ENCODE data around the gene HUS1B.

The HUS1B gene

GRCh38 chr6:652865-653264, 4.0 kb downstream of the HUS1B start:
- H3K27ac ChIP-seq (ENCODE audit: low read depth, low read length), result no peak overlapping the region
- H3K27me3 ChIP-seq (ENCODE audit: control insufficient read depth, insufficient read depth, low read length), result no peaks in the 10 kb centered on the region
- no peak overlapping the region for H3K9ac ChIP-seq (ENCODE audit: low read length)
- H3K9me3 ChIP-seq (ENCODE audit: control insufficient read depth, insufficient read depth, low read depth, low read length), result no peaks in the 10 kb centered on the region
- peaks cover 7% of the 10 kb centered on the region for H3K36me3 ChIP-seq (ENCODE audit: control insufficient read depth, insufficient read depth, low read length)
- H3K4me1 ChIP-seq (ENCODE audit: control insufficient read depth, insufficient read depth, low read length), result peaks cover 23% of the 10 kb centered on the region
- no peak overlapping the region for H3K4me3 ChIP-seq (ENCODE audit: low read depth, low read length)

DNA sequence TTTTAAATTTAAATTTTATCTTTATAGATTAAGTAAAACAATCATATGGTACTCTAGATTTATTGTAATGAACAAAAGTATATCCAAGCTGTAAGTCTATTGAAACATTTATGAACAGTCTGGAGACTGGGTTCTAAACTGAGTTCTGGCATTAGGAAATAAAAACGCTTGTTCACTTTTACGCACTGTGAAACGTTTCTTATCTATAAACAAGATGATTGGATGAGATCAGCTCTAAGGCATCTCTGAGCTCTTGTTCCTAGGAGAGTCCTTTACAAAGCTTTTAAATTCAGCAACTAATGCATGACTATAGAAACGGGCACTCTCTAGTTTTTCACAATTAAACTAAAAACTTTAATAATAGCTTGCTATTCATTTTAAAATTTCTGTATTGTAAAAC, 6.8 kb downstream of the HUS1B start:
- Histone ChIP-seq H3K27me3 (ENCODE audit: control insufficient read depth, insufficient read depth, low read length) (no peaks in the 10 kb centered on the region), H3K9me3 (ENCODE audit: control insufficient read depth, insufficient read depth, low read depth, low read length) (no peaks in the 10 kb centered on the region), H3K4me3 (ENCODE audit: low read depth, low read length) (no peak overlapping the region), H3K36me3 (ENCODE audit: control insufficient read depth, insufficient read depth, low read length) (0 out of 2 replicates have a peak, but pooled peaks cover 3% of the 10 kb centered on the region), H3K27ac (ENCODE audit: low read depth, low read length) (no peak overlapping the region), H3K9ac (ENCODE audit: low read length) (no peak overlapping the region), H3K4me1 (ENCODE audit: control insufficient read depth, insufficient read depth, low read length) (peaks cover 10% of the 10 kb centered on the region; the same call in 1 of the 2 replicates)

DNA sequence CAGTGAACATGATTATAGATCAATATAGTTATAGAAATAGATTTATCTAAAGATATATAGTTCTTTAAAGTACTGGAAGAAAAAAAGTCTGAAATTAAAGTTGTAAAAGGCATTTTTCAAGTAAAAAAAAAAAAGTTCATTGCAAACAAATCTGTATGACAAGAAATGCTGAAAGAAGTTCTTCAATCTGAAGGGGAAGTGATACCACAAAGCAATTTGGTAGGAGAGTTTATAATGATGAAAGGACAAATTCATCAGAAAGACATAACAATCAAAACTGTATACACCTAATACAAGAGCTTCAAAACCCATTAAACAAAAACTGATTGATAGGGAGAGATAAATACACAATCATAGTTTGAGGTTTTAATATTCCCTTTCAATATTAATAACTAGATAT, 14.1 kb downstream of the HUS1B start:
- H3K27ac ChIP-seq (ENCODE audit: low read depth, low read length), result no peak overlapping the region
- peaks cover 2% of the 10 kb centered on the region; the same call in 1 of the 2 replicates for H3K36me3 ChIP-seq (ENCODE audit: control insufficient read depth, insufficient read depth, low read length)
- H3K4me1 ChIP-seq (ENCODE audit: control insufficient read depth, insufficient read depth, low read length), result no peaks in the 10 kb centered on the region; the same call in 1 of the 2 replicates
- H3K9ac ChIP-seq (ENCODE audit: low read length), result no peak overlapping the region
- H3K9me3 ChIP-seq (ENCODE audit: control insufficient read depth, insufficient read depth, low read depth, low read length), result peaks cover 9% of the 10 kb centered on the region; the same call in 1 of the 2 replicates
- no peak overlapping the region for H3K4me3 ChIP-seq (ENCODE audit: low read depth, low read length)
- no peaks in the 10 kb centered on the region for H3K27me3 ChIP-seq (ENCODE audit: control insufficient read depth, insufficient read depth, low read length)

DNA sequence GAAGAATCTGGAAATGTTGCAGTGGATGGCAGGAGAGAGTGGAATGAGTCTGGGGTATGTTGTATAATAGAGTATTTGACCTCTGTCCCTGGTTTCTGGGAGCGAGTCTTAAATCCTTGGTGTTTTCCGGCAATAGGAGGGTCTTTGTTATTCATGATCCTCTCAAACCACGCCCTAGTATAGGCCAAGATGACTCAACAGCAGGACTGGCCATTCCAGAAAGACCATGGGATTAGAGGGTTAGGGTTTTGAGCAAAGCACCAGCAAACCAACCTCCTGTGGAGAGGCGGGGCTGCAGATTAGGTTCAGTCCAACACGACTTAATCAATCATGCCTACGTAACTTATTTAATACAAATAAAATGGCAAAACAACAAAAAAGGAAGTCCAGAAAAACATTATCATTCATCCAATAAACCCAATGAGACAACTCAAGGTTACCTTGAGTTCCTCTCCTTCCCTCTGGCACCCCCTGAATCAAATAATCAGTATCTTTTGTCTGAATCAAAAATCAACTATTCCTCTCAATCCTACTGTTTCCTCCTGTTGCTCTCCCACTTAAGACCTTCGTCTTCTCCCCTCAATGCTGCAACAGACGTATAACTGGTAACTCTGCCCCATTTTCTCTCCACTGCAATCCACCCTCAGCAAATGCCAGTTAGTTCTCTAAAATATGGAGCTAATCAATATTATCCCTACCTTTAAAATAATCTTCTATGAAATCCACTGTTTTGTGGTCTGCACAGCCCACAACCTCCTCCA, 15.5 kb downstream of the HUS1B start:
- Histone ChIP-seq H3K9ac (ENCODE audit: low read length) (no peak overlapping the region), H3K27ac (ENCODE audit: low read depth, low read length) (no peak overlapping the region), H3K36me3 (ENCODE audit: control insufficient read depth, insufficient read depth, low read length) (peaks cover 15% of the 10 kb centered on the region), H3K9me3 (ENCODE audit: control insufficient read depth, insufficient read depth, low read depth, low read length) (peaks cover 9% of the 10 kb centered on the region; the same call in 1 of the 2 replicates), H3K27me3 (ENCODE audit: control insufficient read depth, insufficient read depth, low read length) (no peaks in the 10 kb centered on the region), H3K4me3 (ENCODE audit: low read depth, low read length) (no peak overlapping the region), H3K4me1 (ENCODE audit: control insufficient read depth, insufficient read depth, low read length) (no peaks in the 10 kb centered on the region)

GRCh38 chr6:636488-636887, 20.4 kb downstream of the HUS1B start:
- H3K4me3 ChIP-seq (ENCODE audit: low read depth, low read length), result no peak overlapping the region
- peaks cover 14% of the 10 kb centered on the region for H3K36me3 ChIP-seq (ENCODE audit: control insufficient read depth, insufficient read depth, low read length)
- H3K4me1 ChIP-seq (ENCODE audit: control insufficient read depth, insufficient read depth, low read length), result no peaks in the 10 kb centered on the region
- peaks cover under 1% of the 10 kb centered on the region; the same call in 1 of the 2 replicates for H3K9me3 ChIP-seq (ENCODE audit: control insufficient read depth, insufficient read depth, low read depth, low read length)
- no peak overlapping the region for H3K9ac ChIP-seq (ENCODE audit: low read length)
- H3K27ac ChIP-seq (ENCODE audit: low read depth, low read length), result no peak overlapping the region
- no peaks in the 10 kb centered on the region for H3K27me3 ChIP-seq (ENCODE audit: control insufficient read depth, insufficient read depth, low read length)

GRCh38 chr6:635233-635632, 21.7 kb downstream of the HUS1B start:
- Histone ChIP-seq H3K4me3 (ENCODE audit: low read depth, low read length) (no peak overlapping the region), H3K9ac (ENCODE audit: low read length) (no peak overlapping the region)

GRCh38 chr6:633611-634010, 23.3 kb downstream of the HUS1B start:
- Histone ChIP-seq H3K9ac (ENCODE audit: low read length) (no peak overlapping the region), H3K27me3 (ENCODE audit: control insufficient read depth, insufficient read depth, low read length) (no peaks in the 10 kb centered on the region), H3K4me3 (ENCODE audit: low read depth, low read length) (no peak overlapping the region), H3K36me3 (ENCODE audit: control insufficient read depth, insufficient read depth, low read length) (peaks cover 17% of the 10 kb centered on the region), H3K4me1 (ENCODE audit: control insufficient read depth, insufficient read depth, low read length) (no peaks in the 10 kb centered on the region), H3K9me3 (ENCODE audit: control insufficient read depth, insufficient read depth, low read depth, low read length) (no peaks in the 10 kb centered on the region), H3K27ac (ENCODE audit: low read depth, low read length) (no peak overlapping the region)

More at GRCh38 chr6:635233-635632, 21.7 kb downstream of the HUS1B start:
- Histone ChIP-seq H3K9me3 (ENCODE audit: control insufficient read depth, insufficient read depth, low read depth, low read length) (no peaks in the 10 kb centered on the region), H3K27ac (ENCODE audit: low read depth, low read length) (no peak overlapping the region), H3K27me3 (ENCODE audit: control insufficient read depth, insufficient read depth, low read length) (no peaks in the 10 kb centered on the region), H3K4me1 (ENCODE audit: control insufficient read depth, insufficient read depth, low read length) (no peaks in the 10 kb centered on the region), H3K36me3 (ENCODE audit: control insufficient read depth, insufficient read depth, low read length) (peaks cover 14% of the 10 kb centered on the region)

DNA sequence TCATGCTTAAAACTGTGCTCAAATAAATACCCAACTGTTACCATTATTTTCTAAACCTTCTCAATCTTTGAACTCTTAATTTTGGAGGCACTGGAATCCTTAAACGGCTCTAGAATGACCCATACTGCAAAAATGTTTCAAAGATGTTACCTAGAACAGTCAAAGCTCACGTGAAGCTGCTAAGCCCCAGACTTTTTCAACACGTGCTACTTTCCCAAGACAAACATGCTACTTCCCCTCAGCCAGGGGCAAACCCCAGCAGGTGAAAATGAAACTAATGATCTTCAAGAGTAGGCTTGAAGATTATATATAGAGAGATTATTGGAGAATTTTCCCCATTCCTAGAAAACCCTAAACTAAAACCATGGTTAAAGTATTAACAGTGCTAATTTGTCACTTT, 28.1 kb downstream of the HUS1B start:
- no peaks in the 10 kb centered on the region for H3K27me3 ChIP-seq (ENCODE audit: control insufficient read depth, insufficient read depth, low read length)
- no peak overlapping the region for H3K9ac ChIP-seq (ENCODE audit: low read length)
- no peak overlapping the region for H3K4me3 ChIP-seq (ENCODE audit: low read depth, low read length)
- no peaks in the 10 kb centered on the region for H3K9me3 ChIP-seq (ENCODE audit: control insufficient read depth, insufficient read depth, low read depth, low read length)
- no peak overlapping the region for H3K27ac ChIP-seq (ENCODE audit: low read depth, low read length)
- peaks cover 15% of the 10 kb centered on the region for H3K4me1 ChIP-seq (ENCODE audit: control insufficient read depth, insufficient read depth, low read length)
- peaks cover 3% of the 10 kb centered on the region for H3K36me3 ChIP-seq (ENCODE audit: control insufficient read depth, insufficient read depth, low read length)

DNA sequence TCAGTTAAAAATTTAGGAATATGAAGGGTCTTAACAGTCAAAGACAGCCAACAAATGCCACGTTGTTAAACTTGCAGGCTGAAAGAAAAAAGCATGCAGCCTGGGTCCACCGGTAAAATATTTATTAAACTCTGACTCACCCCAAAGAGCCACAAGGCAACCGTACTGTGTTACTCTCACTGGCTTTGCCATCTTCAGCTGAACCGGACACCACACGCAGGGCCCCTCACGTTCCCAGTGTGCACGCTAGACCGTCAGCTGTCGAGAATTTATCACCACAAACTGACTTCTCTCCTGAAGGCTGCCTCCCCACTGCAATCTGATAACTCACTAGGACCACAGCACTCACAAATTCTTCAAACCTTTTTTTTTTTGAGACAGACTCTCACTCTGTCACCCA, 30.7 kb downstream of the HUS1B start:
- Histone ChIP-seq H3K4me1 (ENCODE audit: control insufficient read depth, insufficient read depth, low read length) (peaks cover 15% of the 10 kb centered on the region), H3K27ac (ENCODE audit: low read depth, low read length) (no peak overlapping the region), H3K27me3 (ENCODE audit: control insufficient read depth, insufficient read depth, low read length) (no peaks in the 10 kb centered on the region), H3K36me3 (ENCODE audit: control insufficient read depth, insufficient read depth, low read length) (peaks cover 9% of the 10 kb centered on the region; the same call in 1 of the 2 replicates), H3K4me3 (ENCODE audit: low read depth, low read length) (no peak overlapping the region), H3K9me3 (ENCODE audit: control insufficient read depth, insufficient read depth, low read depth, low read length) (no peaks in the 10 kb centered on the region), H3K9ac (ENCODE audit: low read length) (no peak overlapping the region)

- Histone ChIP-seq H3K27ac (ENCODE audit: low read depth, low read length) (no peak overlapping the region), H3K36me3 (ENCODE audit: control insufficient read depth, insufficient read depth, low read length) (peaks cover 10% of the 10 kb centered on the region; the same call in 1 of the 2 replicates), H3K4me1 (ENCODE audit: control insufficient read depth, insufficient read depth, low read length) (peaks cover 15% of the 10 kb centered on the region), H3K9me3 (ENCODE audit: control insufficient read depth, insufficient read depth, low read depth, low read length) (no peaks in the 10 kb centered on the region), H3K27me3 (ENCODE audit: control insufficient read depth, insufficient read depth, low read length) (no peaks in the 10 kb centered on the region), H3K9ac (ENCODE audit: low read length) (no peak overlapping the region), H3K4me3 (ENCODE audit: low read depth, low read length) (no peak overlapping the region)
Measured at GRCh38 chr6:624979-625378, 31.9 kb downstream of the HUS1B start.

- Histone ChIP-seq H3K9me3 (ENCODE audit: control insufficient read depth, insufficient read depth, low read depth, low read length) (no peaks in the 10 kb centered on the region), H3K27ac (ENCODE audit: low read depth, low read length) (no peak overlapping the region), H3K27me3 (ENCODE audit: control insufficient read depth, insufficient read depth, low read length) (no peaks in the 10 kb centered on the region), H3K4me1 (ENCODE audit: control insufficient read depth, insufficient read depth, low read length) (peaks cover 15% of the 10 kb centered on the region), H3K36me3 (ENCODE audit: control insufficient read depth, insufficient read depth, low read length) (peaks cover 12% of the 10 kb centered on the region; the same call in 1 of the 2 replicates), H3K4me3 (ENCODE audit: low read depth, low read length) (no peak overlapping the region), H3K9ac (ENCODE audit: low read length) (no peak overlapping the region)
Measured at GRCh38 chr6:622462-622861, 34.4 kb downstream of the HUS1B start.

Data from HUES6 (cell line).